Activated B cell treated with CpG ODN at 0.5 μM for 24 hours (primary cell): Measurements from ENCODE around the gene RALBP1. TPM values are rescaled to one million over a fixed set of nuclear protein-coding genes. Genes with fewer than 3 reads are reported as not detected.

ENCODE experiments used
- ATAC-seq: fragments of 200-7000 bp; cut with Tn5 transposase; one replicate; pipeline ENCODE4 v1.10.0; 2021; ENCODE audit warnings: low read depth, mild to moderate bottlenecking, moderate library complexity
- CTCF ChIA-PET: fragments of 350-600 bp; sonication (Branson Sonifier 250); formaldehyde crosslinking; loops from one replicate; lab custom pipeline; 2021; ENCODE audit warnings: antibody characterized with exemption; lab: Charles Lee
- POLR2A ChIA-PET: fragments of 350-600 bp; sonication (Branson Sonifier 250); formaldehyde crosslinking; loops from one replicate; lab custom pipeline; 2021; ENCODE audit warnings: antibody characterized with exemption; lab: Charles Lee
- DNase-seq: peaks from one replicate; pipeline ENCODE4 v3.0.0; 2022
- H3K27ac Mint-ChIP-seq: one replicate; pipeline ENCODE4 v1.8.0; 2020; ENCODE audit warnings: mixed read lengths
- H3K27me3 Mint-ChIP-seq: one replicate; pipeline ENCODE4 v1.8.0; 2021; ENCODE audit warnings: mixed read lengths
- H3K36me3 Mint-ChIP-seq: one replicate; pipeline ENCODE4 v1.8.0; 2021; ENCODE audit warnings: low read depth, mixed read lengths
- H3K4me1 Mint-ChIP-seq: one replicate; pipeline ENCODE4 v1.8.0; 2021; ENCODE audit warnings: mixed read lengths
- H3K4me3 Mint-ChIP-seq: one replicate; pipeline ENCODE4 v1.8.0; 2020; ENCODE audit warnings: mild to moderate bottlenecking, mixed read lengths
- H3K9me3 Mint-ChIP-seq: one replicate; pipeline ENCODE4 v1.8.0; 2020; ENCODE audit warnings: mixed read lengths
- CTCF ChIP-seq: fragments of 200-600 bp; IDR thresholded peaks from one replicate; pipeline ENCODE4 v1.8.0; 2022; ENCODE audit warnings: antibody characterized with exemption, mild to moderate bottlenecking
- intact Hi-C: fragments of 100-400 bp; cut with micrococcal nuclease; formaldehyde crosslinking; loops from one replicate; pipeline ENCODE4 v1.15.1; 2024
- total RNA-seq: library from RNA; stranded (reverse); gene quantifications from 2 replicates; pipeline ENCODE4 v1.2.3, GENCODE V29; 2022

RALBP1 gene
- total RNA-seq, 1 donor from 2014 or later, result 32.7 TPM

DNA sequence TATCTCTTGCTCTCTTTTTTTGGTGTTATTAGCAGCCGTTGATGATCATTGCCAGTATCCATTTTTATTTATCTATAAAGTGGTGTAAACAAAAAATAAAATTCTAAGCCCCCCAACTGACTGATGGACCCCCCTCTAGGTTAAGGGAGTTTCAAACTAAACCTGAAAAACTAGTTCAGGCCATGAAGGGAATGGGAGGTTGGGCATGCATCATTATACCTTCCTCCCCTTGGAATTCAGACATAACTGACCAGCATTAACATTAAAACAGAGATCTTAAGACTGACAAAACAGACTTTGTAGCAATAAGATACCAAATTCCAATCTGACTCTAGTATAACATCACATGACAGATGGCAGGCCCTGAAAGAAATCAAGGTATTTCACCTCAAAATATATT lies 20.2 kb downstream of the RALBP1 start:
- Mint-ChIP-seq H3K4me1 (peaks cover 25% of the 10 kb centered on the region), H3K9me3 (no peaks in the 10 kb centered on the region), H3K36me3 (peaks cover 16% of the 10 kb centered on the region), H3K4me3 (no peak overlapping the region), H3K27ac (no peak overlapping the region), H3K27me3 (no peaks in the 10 kb centered on the region)
- no peak for ATAC-seq
- no peak for TF ChIP-seq CTCF
- CTCF ChIA-PET, result no interaction called here
- POLR2A ChIA-PET, result no interaction called here
- intact Hi-C loops, result no loop called here
- no peak for DNase-seq

GRCh38 chr18:9495916-9496705 lies 20.8 kb downstream of the RALBP1 start:
- intact Hi-C loops, result no loop called here
- ChIA-PET POLR2A (no interaction called here), CTCF (no interaction called here)

DNA sequence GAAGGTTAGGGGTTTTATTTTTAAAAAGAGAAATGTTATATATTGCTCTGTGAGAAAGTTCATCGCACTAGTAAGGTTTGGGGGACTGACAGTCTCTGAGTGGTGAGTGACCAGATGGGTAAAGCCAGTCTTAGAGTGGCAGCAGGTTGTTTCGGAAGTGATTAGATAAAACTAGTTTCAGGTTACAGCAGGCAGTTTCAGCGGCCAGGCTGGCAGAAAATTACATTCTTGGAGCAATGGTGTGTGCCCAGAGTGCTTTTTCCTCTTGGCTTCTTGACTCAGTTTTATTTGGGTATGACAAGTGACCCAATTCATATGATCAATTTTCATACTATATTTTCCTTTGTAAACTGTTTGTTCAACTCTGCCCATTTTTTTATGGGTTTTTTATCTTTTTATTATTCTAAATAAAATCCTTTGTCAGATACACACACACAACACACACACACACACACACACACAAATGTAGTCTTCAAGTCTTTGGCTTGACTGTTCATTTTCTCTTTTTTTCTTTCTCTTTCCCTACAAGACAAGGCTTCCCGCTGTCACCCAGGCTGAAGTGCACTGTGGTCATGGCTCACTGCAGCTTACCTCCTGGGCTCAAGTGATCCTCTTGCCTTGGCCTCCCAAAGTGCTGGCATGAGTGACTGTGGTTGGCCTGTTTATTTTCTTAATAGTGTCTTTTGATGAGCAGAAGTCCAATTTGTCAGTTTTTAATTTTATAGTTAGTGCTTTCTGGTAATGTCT lies 30.9 kb downstream of the RALBP1 start:
- no peak for ATAC-seq
- DNase-seq, result no peak
- H3K4me1 Mint-ChIP-seq, result peaks cover 19% of the 10 kb centered on the region
- H3K27me3 Mint-ChIP-seq, result no peaks in the 10 kb centered on the region
- peaks cover 15% of the 10 kb centered on the region for H3K36me3 Mint-ChIP-seq
- H3K9me3 Mint-ChIP-seq, result no peaks in the 10 kb centered on the region
- TF ChIP-seq CTCF, result no peak
- intact Hi-C loops, result no loop called here
- no peak overlapping the region for H3K27ac Mint-ChIP-seq
- POLR2A ChIA-PET, result no interaction called here
- no peak overlapping the region for H3K4me3 Mint-ChIP-seq
- CTCF ChIA-PET, result interaction anchor here (0.7 kb wide), 1 partner anchor 10 kb away, joined by 3 read pairs; no protein-coding TSS in a partner anchor

More at GRCh38 chr18:9495916-9496705, 20.8 kb downstream of the RALBP1 start:
- Mint-ChIP-seq H3K36me3 (peaks cover 20% of the 10 kb centered on the region), H3K4me1 (peaks cover 26% of the 10 kb centered on the region), H3K9me3 (no peaks in the 10 kb centered on the region), H3K27ac (no peak overlapping the region), H3K4me3 (no peak overlapping the region), H3K27me3 (no peaks in the 10 kb centered on the region)
- TF ChIP-seq CTCF, result no peak
- ATAC-seq, result no peak
- no peak for DNase-seq

GRCh38 chr18:9507565-9508088 lies 32.3 kb downstream of the RALBP1 start:
- no peak overlapping the region for H3K4me3 Mint-ChIP-seq
- POLR2A ChIA-PET, result no interaction called here
- no peak for TF ChIP-seq CTCF
- CTCF ChIA-PET, result no interaction called here
- no peak for ATAC-seq
- no peaks in the 10 kb centered on the region for H3K27me3 Mint-ChIP-seq
- H3K36me3 Mint-ChIP-seq, result peaks cover 8% of the 10 kb centered on the region
- H3K4me1 Mint-ChIP-seq, result peaks cover 19% of the 10 kb centered on the region
- intact Hi-C loops, result no loop called here
- H3K27ac Mint-ChIP-seq, result no peak overlapping the region
- DNase-seq, result no peak
- no peaks in the 10 kb centered on the region for H3K9me3 Mint-ChIP-seq

DNA sequence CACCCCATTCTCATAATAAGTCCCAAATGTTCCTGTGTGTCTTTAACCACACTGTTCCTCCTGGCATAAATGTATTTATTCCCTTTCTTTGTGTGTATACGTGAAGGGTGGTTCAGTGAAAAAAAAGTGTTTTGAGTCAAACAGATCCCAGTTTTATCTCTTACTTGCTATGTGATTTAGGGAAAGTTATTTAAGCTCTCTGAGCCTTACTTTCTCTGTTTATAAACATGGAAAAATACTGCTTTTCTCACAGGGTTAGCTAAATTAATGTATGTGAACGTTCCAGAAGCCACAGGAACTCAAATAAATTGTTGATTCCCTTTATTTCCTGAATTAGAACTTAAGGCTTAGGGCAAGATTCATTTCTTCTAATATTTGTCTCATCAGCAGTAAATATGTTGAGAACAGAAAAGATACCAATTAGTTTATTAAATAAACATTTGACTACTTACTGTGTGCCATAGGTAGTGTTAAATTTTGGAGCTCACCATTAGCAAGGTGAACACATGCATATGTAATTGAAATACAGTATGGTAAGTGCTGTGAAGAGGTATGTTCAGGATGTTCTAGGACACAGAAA lies 33.2 kb downstream of the RALBP1 start:
- H3K27ac Mint-ChIP-seq, result no peak overlapping the region
- ATAC-seq, result no peak
- H3K4me3 Mint-ChIP-seq, result no peak overlapping the region
- H3K9me3 Mint-ChIP-seq, result no peaks in the 10 kb centered on the region
- intact Hi-C loops, result no loop called here
- no peaks in the 10 kb centered on the region for H3K27me3 Mint-ChIP-seq
- TF ChIP-seq CTCF, result no peak
- ChIA-PET POLR2A (no interaction called here), CTCF (no interaction called here)
- DNase-seq, result no peak
- peaks cover 18% of the 10 kb centered on the region for H3K4me1 Mint-ChIP-seq
- peaks cover 6% of the 10 kb centered on the region for H3K36me3 Mint-ChIP-seq
